HEK293T (cell line): ENCODE results near the gene ZDHHC22.

Experiments
- ARNT ChIP-seq: fragments of 450-650 bp; IDR thresholded peaks from 2 replicates; pipeline ENCODE4 v1.6.1; 2017; ENCODE audit warnings: mild to moderate bottlenecking
- BHLHE40 ChIP-seq: fragments of 450-650 bp; IDR thresholded peaks from 2 replicates; pipeline ENCODE4 v1.6.1; 2016; ENCODE audit warnings: mild to moderate bottlenecking, moderate library complexity, borderline replicate concordance
- CTBP1 ChIP-seq: fragments of 450-650 bp; IDR thresholded peaks from 2 replicates; pipeline ENCODE4 v1.6.1; 2016; ENCODE audit warnings: borderline replicate concordance
- ELF4 ChIP-seq: fragments of 450-650 bp; IDR thresholded peaks from 2 replicates; pipeline ENCODE4 v1.6.1; 2017; ENCODE audit warnings: antibody characterized with exemption
- FOXA1 ChIP-seq: fragments of 450-650 bp; IDR thresholded peaks from 2 replicates; pipeline ENCODE4 v1.6.1; 2016; ENCODE audit warnings: mild to moderate bottlenecking
- FOXK2 ChIP-seq: fragments of 450-650 bp; IDR thresholded peaks from 2 replicates; pipeline ENCODE4 v1.6.1; 2016; ENCODE audit warnings: mild to moderate bottlenecking
- FOXM1 ChIP-seq: fragments of 450-650 bp; IDR thresholded peaks from 2 replicates; pipeline ENCODE4 v1.6.1; 2017; ENCODE audit warnings: mild to moderate bottlenecking, borderline replicate concordance
- HDGF ChIP-seq: fragments of 450-650 bp; IDR thresholded peaks from 2 replicates; pipeline ENCODE4 v1.6.1; 2017; ENCODE audit warnings: antibody characterized with exemption, borderline replicate concordance
- L3MBTL2 ChIP-seq: fragments of 450-650 bp; conservative IDR thresholded peaks from 2 replicates; pipeline ENCODE4 v1.6.1; 2016; ENCODE audit warnings: mild to moderate bottlenecking
- NFRKB ChIP-seq: fragments of 450-650 bp; IDR thresholded peaks from 2 replicates; pipeline ENCODE4 v1.6.1; 2016; ENCODE audit warnings: mild to moderate bottlenecking, moderate library complexity
- SP1 ChIP-seq: fragments of 450-650 bp; IDR thresholded peaks from 2 replicates; pipeline ENCODE4 v1.6.1; 2017
- SUZ12 ChIP-seq: fragments of 450-650 bp; IDR thresholded peaks from 2 replicates; pipeline ENCODE4 v1.6.1; 2016; ENCODE audit warnings: mild to moderate bottlenecking
- TARDBP ChIP-seq: fragments of 450-650 bp; IDR thresholded peaks from 2 replicates; pipeline ENCODE4 v1.6.1; 2016
- TF ChIP-seq, protein P1 (sequence below): fragments of 450-650 bp; IDR thresholded peaks from 2 replicates; pipeline ENCODE4 v1.6.1; 2016

DNA sequence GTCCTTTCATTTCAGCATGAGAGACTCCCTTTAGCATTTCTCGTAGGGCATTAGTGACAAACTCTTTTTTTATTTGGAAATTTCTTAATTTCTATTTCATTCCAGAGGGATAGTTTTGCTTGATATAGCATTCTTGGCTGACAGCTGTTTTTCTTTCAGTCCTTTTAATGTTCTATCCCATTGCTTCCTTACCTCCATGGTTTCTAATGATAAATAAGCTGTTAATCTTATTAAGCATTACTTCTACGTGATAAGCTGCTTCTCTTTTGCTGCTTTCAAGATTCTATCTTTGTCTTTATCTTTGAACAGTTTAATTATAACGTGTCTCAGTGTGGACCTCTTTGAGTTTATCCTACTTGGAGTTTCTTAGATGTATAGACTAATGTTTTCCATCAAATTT, 28.5 kb upstream of the ZDHHC22 start:
- no peak for TF ChIP-seq FOXM1
- TF ChIP-seq SP1: no peak
- no peak for TF ChIP-seq FOXA1
- TF ChIP-seq SUZ12: no peak
- TF ChIP-seq ARNT: no peak
- TF ChIP-seq, protein P1, sequence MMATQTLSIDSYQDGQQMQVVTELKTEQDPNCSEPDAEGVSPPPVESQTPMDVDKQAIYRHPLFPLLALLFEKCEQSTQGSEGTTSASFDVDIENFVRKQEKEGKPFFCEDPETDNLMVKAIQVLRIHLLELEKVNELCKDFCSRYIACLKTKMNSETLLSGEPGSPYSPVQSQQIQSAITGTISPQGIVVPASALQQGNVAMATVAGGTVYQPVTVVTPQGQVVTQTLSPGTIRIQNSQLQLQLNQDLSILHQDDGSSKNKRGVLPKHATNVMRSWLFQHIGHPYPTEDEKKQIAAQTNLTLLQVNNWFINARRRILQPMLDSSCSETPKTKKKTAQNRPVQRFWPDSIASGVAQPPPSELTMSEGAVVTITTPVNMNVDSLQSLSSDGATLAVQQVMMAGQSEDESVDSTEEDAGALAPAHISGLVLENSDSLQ: no peak
- TF ChIP-seq CTBP1: no peak
- TF ChIP-seq NFRKB: no peak
- no peak for TF ChIP-seq FOXK2
- no peak for TF ChIP-seq BHLHE40
- TF ChIP-seq HDGF: no peak
- no peak for TF ChIP-seq L3MBTL2
- peak; percentile 18; the same call in 1 of the 2 replicates for TF ChIP-seq ELF4
- TF ChIP-seq TARDBP: no peak
